Vagina (tissue), 2 donors: ENCODE measurements around the gene GPR173. TPM values are rescaled to one million over a fixed set of nuclear protein-coding genes. Genes with fewer than 3 reads are reported as not detected.

Experiments used
- DNase-seq, 2 donors: peaks; one replicate each; pipeline ENCODE4 v3.0.0-alpha.2; 2017; ENCODE audit errors: extremely low spot score in 2 of 2
- H3K27ac ChIP-seq: fragments of 200-600 bp; sonication (generic); one replicate; pipeline ENCODE4 v1.5.1; 2019
- H3K27me3 ChIP-seq: fragments of 200-600 bp; sonication (generic); one replicate; pipeline ENCODE4 v1.5.1; 2019
- H3K36me3 ChIP-seq, 2 donors: fragments of 200-600 bp; sonication (generic); one replicate each; pipeline ENCODE4 v1.5.1; 2017 to 2019
- H3K4me1 ChIP-seq: fragments of 200-600 bp; sonication (generic); one replicate; pipeline ENCODE4 v1.5.1; 2019
- H3K4me3 ChIP-seq, 2 donors: fragments of 200-600 bp; sonication (generic); 1 replicate in 1 of 2; 2 replicates in 1 of 2; pipeline ENCODE4 v1.5.1; 2016 to 2019
- H3K9me3 ChIP-seq: fragments of 200-600 bp; sonication (generic); one replicate; pipeline ENCODE4 v1.5.1; 2019
- POLR2A ChIP-seq, 2 donors: fragments of 450-650 bp; IDR thresholded peaks; one replicate each; pipeline ENCODE4 v1.6.1; 2017; ENCODE audit warnings: antibody characterized with exemption in 2 of 2, mild to moderate bottlenecking in 2 of 2, moderate library complexity in 2 of 2
- POLR2AphosphoS5 ChIP-seq, 2 donors: sonication (generic); formaldehyde crosslinking; IDR thresholded peaks; one replicate each; pipeline ENCODE4 v1.9.0; 2017; ENCODE audit warnings: antibody characterized with exemption in 2 of 2, mild to moderate bottlenecking in 2 of 2, low read depth in 1 of 2; ENCODE audit not compliant: insufficient read depth in 1 of 2
- intact Hi-C: fragments of 100-400 bp; cut with DNase I; formaldehyde crosslinking; loops from one replicate; pipeline ENCODE4 v1.15.1; 2023
- total RNA-seq: library from RNA; depleted of rRNA; stranded (reverse); fragments of >200 nt; gene quantifications from one replicate; pipeline ENCODE4 v1.2.3, GENCODE V29; 2016
- TF ChIP-seq, protein P1 (sequence below), 3 experiments: fragments of 450-650 bp in 2 of 3; fragments of 200-600 bp in 1 of 3; sonication (generic) in 1 of 3; IDR thresholded peaks; one replicate each; pipeline ENCODE4 v1.5.1; 2017 to 2019; ENCODE audit warnings: antibody characterized with exemption in 3 of 3, mild to moderate bottlenecking in 2 of 3, moderate library complexity in 2 of 3

GPR173 gene
- total RNA-seq, 1 donor from 2014 or later: 2.2 TPM

DNA sequence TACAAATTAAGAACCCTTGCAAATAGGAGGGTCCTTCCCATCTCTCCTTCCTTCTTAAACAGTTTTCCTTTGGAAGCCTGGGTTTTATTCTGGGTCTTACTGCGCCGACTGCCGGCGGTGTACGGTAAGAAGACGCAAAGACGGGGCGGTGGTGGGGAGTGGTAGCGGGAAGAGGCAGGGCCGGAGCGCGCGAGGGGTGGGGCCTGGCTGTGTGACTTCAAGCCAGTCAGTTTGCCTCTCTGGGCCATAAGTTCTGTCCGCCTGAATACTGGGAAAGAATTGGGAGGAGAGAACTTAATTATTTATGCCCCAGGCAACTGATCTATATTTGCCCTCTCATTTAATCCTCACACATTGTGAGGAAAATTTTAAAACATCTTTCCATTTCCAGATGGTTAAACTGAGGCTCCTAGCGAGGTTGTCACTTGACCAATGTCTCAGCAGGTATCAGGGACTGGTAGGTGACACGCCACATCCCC is 44.6 kb downstream of the GPR173 start:
- Histone ChIP-seq H3K27ac (peak overlapping the region; percentile 80), H3K27me3 (no peaks in the 10 kb centered on the region), H3K9me3 (no peaks in the 10 kb centered on the region), H3K4me1 (peaks cover 9% of the 10 kb centered on the region), H3K36me3 (no peaks in the 10 kb centered on the region), H3K4me3 (peak overlapping the region; percentile 54 to 60)
- intact Hi-C loops: loop anchor here (5.0 kb wide), 1 partner anchor 96 kb away; no protein-coding TSS in a partner anchor
- TF ChIP-seq POLR2A (IDR thresholded peaks at IDR 0.05) (no peak), POLR2AphosphoS5 (IDR thresholded peaks at IDR 0.05; ENCODE audit: insufficient read depth in 1 of 2, low read depth in 1 of 2) (no peak)
- TF ChIP-seq, protein P1, sequence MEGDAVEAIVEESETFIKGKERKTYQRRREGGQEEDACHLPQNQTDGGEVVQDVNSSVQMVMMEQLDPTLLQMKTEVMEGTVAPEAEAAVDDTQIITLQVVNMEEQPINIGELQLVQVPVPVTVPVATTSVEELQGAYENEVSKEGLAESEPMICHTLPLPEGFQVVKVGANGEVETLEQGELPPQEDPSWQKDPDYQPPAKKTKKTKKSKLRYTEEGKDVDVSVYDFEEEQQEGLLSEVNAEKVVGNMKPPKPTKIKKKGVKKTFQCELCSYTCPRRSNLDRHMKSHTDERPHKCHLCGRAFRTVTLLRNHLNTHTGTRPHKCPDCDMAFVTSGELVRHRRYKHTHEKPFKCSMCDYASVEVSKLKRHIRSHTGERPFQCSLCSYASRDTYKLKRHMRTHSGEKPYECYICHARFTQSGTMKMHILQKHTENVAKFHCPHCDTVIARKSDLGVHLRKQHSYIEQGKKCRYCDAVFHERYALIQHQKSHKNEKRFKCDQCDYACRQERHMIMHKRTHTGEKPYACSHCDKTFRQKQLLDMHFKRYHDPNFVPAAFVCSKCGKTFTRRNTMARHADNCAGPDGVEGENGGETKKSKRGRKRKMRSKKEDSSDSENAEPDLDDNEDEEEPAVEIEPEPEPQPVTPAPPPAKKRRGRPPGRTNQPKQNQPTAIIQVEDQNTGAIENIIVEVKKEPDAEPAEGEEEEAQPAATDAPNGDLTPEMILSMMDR (IDR thresholded peaks at IDR 0.05): peak; percentile 20 to 39 (median 36)
- no peak for DNase-seq

DNA sequence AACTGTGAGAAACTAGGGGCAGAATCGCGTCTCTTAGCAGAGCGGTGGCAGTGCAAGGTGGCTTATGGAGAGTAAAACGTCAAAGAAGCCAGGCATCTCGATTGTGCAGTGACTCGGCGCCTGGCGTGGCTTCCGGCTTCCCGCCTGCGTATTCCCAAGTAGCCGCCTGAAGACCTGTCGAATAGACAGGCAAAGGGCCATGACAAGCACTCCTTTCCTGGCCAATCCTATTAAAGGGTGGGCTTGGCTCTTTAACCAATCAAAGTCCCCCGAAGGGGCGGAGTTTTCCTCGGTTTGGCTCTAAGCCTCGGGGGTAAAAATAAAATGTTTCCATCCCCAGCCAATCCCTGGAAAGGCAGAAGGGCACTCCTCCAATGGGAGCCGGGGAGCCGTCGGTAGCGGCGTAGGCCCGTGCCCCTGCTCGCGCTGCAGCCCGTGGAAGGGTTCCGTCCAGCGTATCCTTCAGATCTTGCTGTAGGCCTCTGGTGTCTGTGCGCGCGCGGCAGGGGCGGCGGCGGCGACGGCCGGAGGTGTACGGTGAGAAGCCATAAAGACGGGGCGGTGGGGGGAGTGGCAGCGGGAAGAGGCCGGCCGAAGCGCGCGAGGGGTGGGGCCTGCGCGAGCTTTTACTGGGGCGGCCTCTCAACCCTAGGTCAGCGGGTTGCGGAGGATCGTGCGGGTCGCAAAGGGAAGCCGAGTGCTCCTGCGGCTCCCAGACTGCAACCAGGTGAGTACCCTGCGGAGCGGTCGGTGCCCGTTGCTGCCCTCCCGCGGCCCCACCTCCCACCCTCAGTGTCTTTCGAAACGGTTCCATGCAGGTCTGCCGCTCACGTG is 45.4 kb downstream of the GPR173 start, which contains the start of gene KANTR:
Gene KANTR (plus strand): TSS at position 395 of the 834 bp plus-strand sequence. CDS start 30,131 bp downstream, outside the sequence.
- H3K9me3 ChIP-seq: no peaks in the 10 kb centered on the region
- H3K4me1 ChIP-seq: peaks cover 8% of the 10 kb centered on the region
- peak within 1 kb of the TSS; percentile 54 to 60 for H3K4me3 ChIP-seq
- no peaks in the 10 kb centered on the region for H3K27me3 ChIP-seq
- TF ChIP-seq, protein P1 (IDR thresholded peaks at IDR 0.05): no peak
- peak in 1 of 2 donors; percentile 18 for TF ChIP-seq POLR2A (IDR thresholded peaks at IDR 0.05)
- TF ChIP-seq POLR2AphosphoS5 (IDR thresholded peaks at IDR 0.05; ENCODE audit: insufficient read depth in 1 of 2, low read depth in 1 of 2): peak; percentile 81
- H3K36me3 ChIP-seq: no peaks in the 10 kb centered on the region
- DNase-seq: peak in 1 of 2 donors; percentile 96
- peak within 1 kb of the TSS; percentile 80 for H3K27ac ChIP-seq
- intact Hi-C loops: loop anchor here (5.0 kb wide), 1 partner anchor 97 kb away; no protein-coding TSS in a partner anchor

DNA sequence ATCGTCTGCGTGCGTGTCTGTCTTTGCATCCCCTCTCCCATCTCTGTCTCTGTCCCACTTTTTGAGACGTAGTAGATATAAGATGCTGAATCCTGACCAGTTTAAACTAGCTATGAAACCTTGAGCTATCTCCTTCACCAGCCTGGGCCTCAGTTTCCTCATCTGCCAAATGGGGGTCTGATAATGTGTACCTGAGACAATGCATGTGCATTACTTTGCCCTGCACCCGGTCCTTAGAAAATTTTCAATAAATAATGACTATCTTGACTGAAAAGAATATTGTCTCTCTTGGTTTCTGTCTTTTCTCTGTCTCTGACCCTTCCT is 46.0 kb downstream of the GPR173 start:
- TF ChIP-seq POLR2A (IDR thresholded peaks at IDR 0.05): no peak
- TF ChIP-seq, protein P1 (IDR thresholded peaks at IDR 0.05): no peak
- no peak for TF ChIP-seq POLR2AphosphoS5 (IDR thresholded peaks at IDR 0.05; ENCODE audit: insufficient read depth in 1 of 2, low read depth in 1 of 2)
- Histone ChIP-seq H3K4me1 (peaks cover 8% of the 10 kb centered on the region), H3K4me3 (peak overlapping the region; percentile 54 to 60), H3K27me3 (no peaks in the 10 kb centered on the region), H3K9me3 (no peaks in the 10 kb centered on the region), H3K27ac (peak overlapping the region; percentile 75), H3K36me3 (no peaks in the 10 kb centered on the region)
- DNase-seq: no peak
- intact Hi-C loops: loop anchor here (5.0 kb wide), 1 partner anchor 97 kb away; no protein-coding TSS in a partner anchor

DNA sequence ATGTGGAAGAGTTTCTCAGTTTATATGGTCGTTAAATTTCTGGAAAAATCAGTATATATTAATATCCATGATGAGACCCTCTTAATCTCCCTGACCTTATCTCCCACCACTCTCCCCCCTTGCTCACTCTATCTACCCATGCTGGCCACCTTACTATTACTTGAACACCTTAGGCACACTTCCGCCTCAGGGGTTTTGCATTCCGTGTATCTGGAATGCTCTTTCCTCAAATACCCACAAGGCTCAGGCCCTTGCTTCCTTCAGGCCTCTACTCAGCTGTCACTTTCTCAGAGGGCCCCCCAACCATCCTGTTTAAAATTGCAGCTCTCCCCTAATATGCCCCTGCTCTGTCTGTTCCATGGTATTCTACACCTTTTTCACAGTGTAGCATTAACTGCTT is 47.2 kb downstream of the GPR173 start:
- Histone ChIP-seq H3K9me3 (no peaks in the 10 kb centered on the region), H3K27ac (no peak overlapping the region), H3K4me3 (no peak overlapping the region), H3K27me3 (no peaks in the 10 kb centered on the region), H3K4me1 (peaks cover 8% of the 10 kb centered on the region), H3K36me3 (no peaks in the 10 kb centered on the region)
- TF ChIP-seq, protein P1 (IDR thresholded peaks at IDR 0.05): no peak
- TF ChIP-seq POLR2AphosphoS5 (IDR thresholded peaks at IDR 0.05; ENCODE audit: insufficient read depth in 1 of 2, low read depth in 1 of 2) (no peak), POLR2A (IDR thresholded peaks at IDR 0.05) (no peak)
- intact Hi-C loops: no loop called here
- DNase-seq: no peak
